Measurements from ENCODE around the gene DPP10.

GRCh38 chr2:114728372-114728771 is 285.9 kb downstream of the DPP10 start:
- TF ChIP-seq CTCF (conservative IDR thresholded peaks at IDR 0.05; ENCODE audit: low read depth, low read length): no peak
- TF ChIP-seq EZH2phosphoT487 (IDR thresholded peaks at IDR 0.05; ENCODE audit: borderline replicate concordance, low read length): no peak
- no peak for TF ChIP-seq EZH2 (IDR thresholded peaks at IDR 0.05; ENCODE audit: low read length, unreplicated experiment)

Data from PC-3 (cell line).